Natural killer cell (primary cell): ENCODE data around the gene PPM1D. TPM values are rescaled to one million over a fixed set of nuclear protein-coding genes. Genes with fewer than 3 reads are reported as not detected.

Source experiments
- ATAC-seq, 3 donors: fragments of 150-1000 bp in 2 of 3; fragments of 200-7000 bp in 1 of 3; cut with Tn5 transposase; 1 replicate in 1 of 3; 2 replicates in 2 of 3; pipeline ENCODE4 v1.10.0; 2021; ENCODE audit warnings: mild to moderate bottlenecking in 2 of 3, moderate library complexity in 2 of 3
- DNase-seq, 2 donors: peaks; one replicate each; pipeline versions ENCODE4 v3.0.0 to v3.0.0-alpha.2; 2013 to 2021; ENCODE audit warnings: mixed read lengths in 1 of 2
- H3K27ac ChIP-seq: one replicate; pipeline ENCODE4 v1.5.1; 2013; ENCODE audit warnings: mild to moderate bottlenecking, low read length
- H3K27me3 ChIP-seq: one replicate; pipeline ENCODE4 v1.6.1; 2013; ENCODE audit warnings: low read length; ENCODE audit not compliant: control insufficient read depth, insufficient read depth
- H3K36me3 ChIP-seq: one replicate; pipeline ENCODE4 v1.6.1; 2013; ENCODE audit warnings: low read length; ENCODE audit not compliant: control insufficient read depth, insufficient read depth
- H3K4me1 ChIP-seq: one replicate; pipeline ENCODE4 v1.6.1; 2013; ENCODE audit warnings: low read length; ENCODE audit not compliant: control insufficient read depth, insufficient read depth
- H3K4me3 ChIP-seq: one replicate; pipeline ENCODE4 v1.5.1; 2013; ENCODE audit warnings: low read length
- H3K9me3 ChIP-seq: one replicate; pipeline ENCODE4 v1.6.1; 2013; ENCODE audit warnings: low read length; ENCODE audit not compliant: control insufficient read depth, insufficient read depth
- H3K27ac Mint-ChIP-seq, 2 donors: one replicate each; pipeline ENCODE4 v1.8.0; 2022; ENCODE audit warnings: mild to moderate bottlenecking in 2 of 2, mixed read lengths in 2 of 2, moderate library complexity in 1 of 2
- H3K27me3 Mint-ChIP-seq, 2 donors: one replicate each; pipeline ENCODE4 v1.8.0; 2022; ENCODE audit warnings: low read depth in 2 of 2, mixed read lengths in 2 of 2
- H3K36me3 Mint-ChIP-seq: one replicate; pipeline ENCODE4 v1.8.0; 2022; ENCODE audit warnings: mixed read lengths
- H3K4me1 Mint-ChIP-seq, 2 donors: one replicate each; pipeline ENCODE4 v1.8.0; 2022; ENCODE audit warnings: mixed read lengths in 2 of 2
- H3K4me3 Mint-ChIP-seq: one replicate; pipeline ENCODE4 v1.8.0; 2022; ENCODE audit warnings: mild to moderate bottlenecking, moderate library complexity, mixed read lengths
- H3K9me3 Mint-ChIP-seq, 2 donors: one replicate each; pipeline ENCODE4 v1.8.0; 2022; ENCODE audit warnings: mixed read lengths in 2 of 2
- WGBS: methylation state at CpG from one replicate; pipeline ENCODE4 v1.1.7; 2013; ENCODE audit warnings: missing lambda C conversion rate; ENCODE audit not compliant: insufficient coverage; 5-methylcytosine and 5-hydroxymethylcytosine counted together
- intact Hi-C: fragments of 100-400 bp; cut with micrococcal nuclease; formaldehyde crosslinking; loops from one replicate; pipeline ENCODE4 v1.14.2; 2022
- total RNA-seq, 4 donors: library from RNA; stranded (reverse); fragments of 120-200 nt in 1 of 4; gene quantifications; one replicate each; pipeline versions ENCODE4 v1.2.3 to v1.2.4, GENCODE V29; 2013 to 2022
- TF ChIP-seq, protein P1 (sequence below): fragments of 200-600 bp; IDR thresholded peaks from one replicate; pipeline ENCODE4 v1.8.0; 2022; ENCODE audit warnings: antibody characterized with exemption

Gene PPM1D
- total RNA-seq, 3 donors from 2014 or later (not counting 1 experiment from before 2014, with no cell fraction given) = 22.8 to 31.6 (median 27.9) TPM

DNA sequence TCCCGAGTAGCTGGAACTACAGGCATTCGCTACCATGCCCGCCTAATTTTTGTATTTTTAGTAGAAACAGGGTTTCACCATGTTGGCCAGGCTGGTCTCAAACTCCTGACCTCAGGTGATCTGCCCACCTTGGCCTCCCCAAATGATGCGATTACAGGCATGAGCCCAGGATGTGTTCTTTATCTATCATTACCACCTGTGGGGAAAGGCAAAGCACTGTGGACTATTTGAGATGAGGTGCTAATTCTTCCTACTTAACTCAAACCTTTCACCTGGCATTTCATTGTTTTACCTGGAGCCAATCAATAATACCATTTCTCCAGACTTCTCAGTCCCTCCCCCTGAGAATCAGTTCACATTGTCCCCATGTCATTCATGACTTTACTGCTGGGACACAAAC is 20.4 kb upstream of the PPM1D start:
- H3K27me3 Mint-ChIP-seq = no peaks in the 10 kb centered on the region
- WGBS = 93% methylated on average over 4 of the region's 4 CpGs
- no peak overlapping the region for H3K27ac Mint-ChIP-seq

GRCh38 chr17:60583008-60583407 is 17.0 kb upstream of the PPM1D start:
- Mint-ChIP-seq H3K36me3 (no peaks in the 10 kb centered on the region), H3K27ac (no peak overlapping the region), H3K27me3 (peaks cover 5 to 7% of the 10 kb centered on the region in 2 donors), H3K4me3 (no peak overlapping the region), H3K9me3 (no peaks in the 10 kb centered on the region), H3K4me1 (no peaks in the 10 kb centered on the region)
- DNase-seq (no peak), ATAC-seq (no peak)
- no peaks in the 10 kb centered on the region for H3K4me1 ChIP-seq
- H3K4me3 ChIP-seq = no peak overlapping the region
- no peak overlapping the region for H3K27ac ChIP-seq
- intact Hi-C loops = no loop called here
- TF ChIP-seq, protein P1, sequence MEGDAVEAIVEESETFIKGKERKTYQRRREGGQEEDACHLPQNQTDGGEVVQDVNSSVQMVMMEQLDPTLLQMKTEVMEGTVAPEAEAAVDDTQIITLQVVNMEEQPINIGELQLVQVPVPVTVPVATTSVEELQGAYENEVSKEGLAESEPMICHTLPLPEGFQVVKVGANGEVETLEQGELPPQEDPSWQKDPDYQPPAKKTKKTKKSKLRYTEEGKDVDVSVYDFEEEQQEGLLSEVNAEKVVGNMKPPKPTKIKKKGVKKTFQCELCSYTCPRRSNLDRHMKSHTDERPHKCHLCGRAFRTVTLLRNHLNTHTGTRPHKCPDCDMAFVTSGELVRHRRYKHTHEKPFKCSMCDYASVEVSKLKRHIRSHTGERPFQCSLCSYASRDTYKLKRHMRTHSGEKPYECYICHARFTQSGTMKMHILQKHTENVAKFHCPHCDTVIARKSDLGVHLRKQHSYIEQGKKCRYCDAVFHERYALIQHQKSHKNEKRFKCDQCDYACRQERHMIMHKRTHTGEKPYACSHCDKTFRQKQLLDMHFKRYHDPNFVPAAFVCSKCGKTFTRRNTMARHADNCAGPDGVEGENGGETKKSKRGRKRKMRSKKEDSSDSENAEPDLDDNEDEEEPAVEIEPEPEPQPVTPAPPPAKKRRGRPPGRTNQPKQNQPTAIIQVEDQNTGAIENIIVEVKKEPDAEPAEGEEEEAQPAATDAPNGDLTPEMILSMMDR = no peak
- H3K27me3 ChIP-seq = no peaks in the 10 kb centered on the region
- H3K9me3 ChIP-seq = no peaks in the 10 kb centered on the region
- H3K36me3 ChIP-seq = no peaks in the 10 kb centered on the region

More for the DNA sequence above, 20.4 kb upstream of the PPM1D start:
- no peak overlapping the region for H3K27ac ChIP-seq
- Mint-ChIP-seq H3K4me1 (peaks cover 9 to 10% of the 10 kb centered on the region in 2 donors), H3K4me3 (no peak overlapping the region), H3K36me3 (no peaks in the 10 kb centered on the region), H3K9me3 (no peaks in the 10 kb centered on the region)
- no peak overlapping the region for H3K4me3 ChIP-seq
- no peaks in the 10 kb centered on the region for H3K9me3 ChIP-seq
- H3K4me1 ChIP-seq = no peaks in the 10 kb centered on the region
- H3K36me3 ChIP-seq = no peaks in the 10 kb centered on the region
- no peak for ATAC-seq
- intact Hi-C loops = no loop called here
- H3K27me3 ChIP-seq = no peaks in the 10 kb centered on the region
- TF ChIP-seq, protein P1 = no peak
- DNase-seq = no peak

- Histone ChIP-seq H3K36me3 (no peaks in the 10 kb centered on the region), H3K4me3 (no peak overlapping the region), H3K27ac (no peak overlapping the region), H3K27me3 (no peaks in the 10 kb centered on the region), H3K4me1 (no peaks in the 10 kb centered on the region), H3K9me3 (no peaks in the 10 kb centered on the region)
- ATAC-seq (no peak), DNase-seq (no peak)
- no peak overlapping the region for H3K4me3 Mint-ChIP-seq
- H3K27ac Mint-ChIP-seq = no peak overlapping the region
- 100% methylated on average over 2 of the region's 2 CpGs for WGBS
- no peaks in the 10 kb centered on the region for H3K36me3 Mint-ChIP-seq
- TF ChIP-seq, protein P1 = no peak
- H3K9me3 Mint-ChIP-seq = no peaks in the 10 kb centered on the region
- no peaks in the 10 kb centered on the region for H3K4me1 Mint-ChIP-seq
- H3K27me3 Mint-ChIP-seq = peaks cover 5 to 7% of the 10 kb centered on the region in 2 donors
- intact Hi-C loops = no loop called here
These were observed 14.1 kb upstream of the PPM1D start for GRCh38 chr17:60585887-60586286.

GRCh38 chr17:60586288-60586974 is 13.6 kb upstream of the PPM1D start:
- intact Hi-C loops = no loop called here
- ATAC-seq (no peak), DNase-seq (no peak)
- WGBS = 76% methylated on average over 3 of the region's 3 CpGs
- Histone ChIP-seq H3K27me3 (no peaks in the 10 kb centered on the region), H3K36me3 (no peaks in the 10 kb centered on the region), H3K27ac (no peak overlapping the region), H3K4me1 (no peaks in the 10 kb centered on the region), H3K9me3 (no peaks in the 10 kb centered on the region), H3K4me3 (no peak overlapping the region)
- Mint-ChIP-seq H3K9me3 (no peaks in the 10 kb centered on the region), H3K27ac (no peak overlapping the region), H3K4me1 (no peaks in the 10 kb centered on the region), H3K27me3 (peaks cover 5 to 7% of the 10 kb centered on the region in 2 donors), H3K4me3 (no peak overlapping the region), H3K36me3 (no peaks in the 10 kb centered on the region)
- TF ChIP-seq, protein P1 = no peak
